ENCODE measurements around the gene HNRNPA3. TPM values are rescaled to one million over a fixed set of nuclear protein-coding genes. Genes with fewer than 3 reads are reported as not detected.

HNRNPA3 gene
- total and polyA plus RNA-seq, 5 donors, result 66.9 to 110 (median 78.7) TPM

GRCh38 chr2:177234267-177234666 is 21.7 kb downstream of the HNRNPA3 start:
- no peaks in the 10 kb centered on the region for H3K9me3 ChIP-seq (ENCODE audit: control insufficient read depth, low read length)
- no peak overlapping the region for H3K4me3 ChIP-seq (ENCODE audit: low read length)
- intact Hi-C loops (cut with DNase I), result no loop called here
- ATAC-seq, result no peak
- H3K27me3 ChIP-seq (ENCODE audit: control insufficient read depth, insufficient read depth), result no peaks in the 10 kb centered on the region
- H3K4me1 ChIP-seq (ENCODE audit: control insufficient read depth, insufficient read depth, low read length), result peaks cover 10% of the 10 kb centered on the region
- DNase-seq, result no peak
- no peak overlapping the region for H3K27ac ChIP-seq (ENCODE audit: low read length)

GRCh38 chr2:177235855-177236437 is 23.4 kb downstream of the HNRNPA3 start:
- ATAC-seq (peak; percentile 46 to 48), DNase-seq (peak in 1 of 3 donors; percentile 57)
- WGBS, result 65% methylated on average over 6 of the region's 6 CpGs
- Histone ChIP-seq H3K9me3 (ENCODE audit: control insufficient read depth, low read length) (no peaks in the 10 kb centered on the region), H3K4me1 (ENCODE audit: control insufficient read depth, insufficient read depth, low read length) (peaks cover 17% of the 10 kb centered on the region), H3K27ac (ENCODE audit: low read length) (peak overlapping the region; percentile 88), H3K4me3 (ENCODE audit: low read length) (no peak overlapping the region), H3K27me3 (ENCODE audit: control insufficient read depth, insufficient read depth) (no peaks in the 10 kb centered on the region)
- intact Hi-C loops (cut with DNase I), result no loop called here

- H3K27ac ChIP-seq (ENCODE audit: low read length), result no peak overlapping the region
- intact Hi-C loops (cut with DNase I), result no loop called here
- H3K4me3 ChIP-seq (ENCODE audit: low read length), result no peak overlapping the region
- DNase-seq, result no peak
- 46% methylated on average over 2 of the region's 2 CpGs for WGBS
- H3K27me3 ChIP-seq (ENCODE audit: control insufficient read depth, insufficient read depth), result no peaks in the 10 kb centered on the region
- ATAC-seq, result no peak
- no peaks in the 10 kb centered on the region for H3K9me3 ChIP-seq (ENCODE audit: control insufficient read depth, low read length)
- H3K4me1 ChIP-seq (ENCODE audit: control insufficient read depth, insufficient read depth, low read length), result peaks cover 21% of the 10 kb centered on the region
Measured at GRCh38 chr2:177237932-177238331, 25.3 kb downstream of the HNRNPA3 start.

- no peak for DNase-seq
- peaks cover 28% of the 10 kb centered on the region for H3K4me1 ChIP-seq (ENCODE audit: control insufficient read depth, insufficient read depth, low read length)
- 67% methylated on average over 6 of the region's 6 CpGs for WGBS
Measured at GRCh38 chr2:177239053-177239452, 26.5 kb downstream of the HNRNPA3 start.

GRCh38 chr2:177239932-177240630 is 27.5 kb downstream of the HNRNPA3 start:
- peak overlapping the region; percentile 94 for H3K27ac ChIP-seq (ENCODE audit: low read length)
- 6% methylated on average over 5 of the region's 5 CpGs for WGBS
- DNase-seq, result peak in 1 of 3 donors; percentile 41
- peaks cover 30% of the 10 kb centered on the region for H3K4me1 ChIP-seq (ENCODE audit: control insufficient read depth, insufficient read depth, low read length)
- no peaks in the 10 kb centered on the region for H3K27me3 ChIP-seq (ENCODE audit: control insufficient read depth, insufficient read depth)
- H3K4me3 ChIP-seq (ENCODE audit: low read length), result no peak overlapping the region
- no peaks in the 10 kb centered on the region for H3K9me3 ChIP-seq (ENCODE audit: control insufficient read depth, low read length)
- intact Hi-C loops (cut with DNase I), result no loop called here
- ATAC-seq, result peak; percentile 67 to 76

More at GRCh38 chr2:177239053-177239452, 26.5 kb downstream of the HNRNPA3 start:
- Histone ChIP-seq H3K4me3 (ENCODE audit: low read length) (no peak overlapping the region), H3K27ac (ENCODE audit: low read length) (peak overlapping the region; percentile 52), H3K27me3 (ENCODE audit: control insufficient read depth, insufficient read depth) (no peaks in the 10 kb centered on the region), H3K9me3 (ENCODE audit: control insufficient read depth, low read length) (no peaks in the 10 kb centered on the region)
- ATAC-seq, result no peak
- intact Hi-C loops (cut with DNase I), result no loop called here

GRCh38 chr2:177241711-177242120 is 29.1 kb downstream of the HNRNPA3 start:
- Histone ChIP-seq H3K4me3 (ENCODE audit: low read length) (peak overlapping the region; percentile 39), H3K27ac (ENCODE audit: low read length) (peak overlapping the region; percentile 80), H3K4me1 (ENCODE audit: control insufficient read depth, insufficient read depth, low read length) (peaks cover 31% of the 10 kb centered on the region), H3K9me3 (ENCODE audit: control insufficient read depth, low read length) (no peaks in the 10 kb centered on the region), H3K27me3 (ENCODE audit: control insufficient read depth, insufficient read depth) (no peaks in the 10 kb centered on the region)
- intact Hi-C loops (cut with DNase I), result no loop called here
- DNase-seq, result no peak
- ATAC-seq, result no peak
- WGBS, result 29% methylated on average over 1 of the region's 1 CpG

GRCh38 chr2:177242121-177242987 is 29.8 kb downstream of the HNRNPA3 start:
- 17% methylated on average over 5 of the region's 5 CpGs for WGBS
- peaks cover 26% of the 10 kb centered on the region for H3K4me1 ChIP-seq (ENCODE audit: control insufficient read depth, insufficient read depth, low read length)
- H3K27ac ChIP-seq (ENCODE audit: low read length), result peak overlapping the region; percentile 17
- DNase-seq (peak in 1 of 3 donors; percentile 38), ATAC-seq (peak; percentile 74 to 75)
- H3K27me3 ChIP-seq (ENCODE audit: control insufficient read depth, insufficient read depth), result no peaks in the 10 kb centered on the region
- intact Hi-C loops (cut with DNase I), result no loop called here
- no peaks in the 10 kb centered on the region for H3K9me3 ChIP-seq (ENCODE audit: control insufficient read depth, low read length)
- peak overlapping the region; percentile 39 for H3K4me3 ChIP-seq (ENCODE audit: low read length)

GRCh38 chr2:177243073-177243472 is 30.5 kb downstream of the HNRNPA3 start:
- intact Hi-C loops (cut with DNase I), result no loop called here
- Histone ChIP-seq H3K4me1 (ENCODE audit: control insufficient read depth, insufficient read depth, low read length) (peaks cover 31% of the 10 kb centered on the region), H3K27me3 (ENCODE audit: control insufficient read depth, insufficient read depth) (no peaks in the 10 kb centered on the region), H3K9me3 (ENCODE audit: control insufficient read depth, low read length) (no peaks in the 10 kb centered on the region), H3K4me3 (ENCODE audit: low read length) (no peak overlapping the region), H3K27ac (ENCODE audit: low read length) (peak overlapping the region; percentile 73)
- WGBS, result 90% methylated on average over 3 of the region's 3 CpGs
- ATAC-seq (no peak), DNase-seq (no peak)

- Histone ChIP-seq H3K4me3 (ENCODE audit: low read length) (no peak overlapping the region), H3K9me3 (ENCODE audit: control insufficient read depth, low read length) (no peaks in the 10 kb centered on the region), H3K4me1 (ENCODE audit: control insufficient read depth, insufficient read depth, low read length) (peaks cover 31% of the 10 kb centered on the region), H3K27me3 (ENCODE audit: control insufficient read depth, insufficient read depth) (no peaks in the 10 kb centered on the region), H3K27ac (ENCODE audit: low read length) (peak overlapping the region; percentile 73)
- no peak for ATAC-seq
- no peak for DNase-seq
- intact Hi-C loops (cut with DNase I), result no loop called here
Measured at GRCh38 chr2:177243476-177243875, 30.9 kb downstream of the HNRNPA3 start.

GRCh38 chr2:177244244-177244771 is 31.7 kb downstream of the HNRNPA3 start:
- H3K9me3 ChIP-seq (ENCODE audit: control insufficient read depth, low read length), result no peaks in the 10 kb centered on the region
- DNase-seq, result no peak
- no peaks in the 10 kb centered on the region for H3K27me3 ChIP-seq (ENCODE audit: control insufficient read depth, insufficient read depth)
- WGBS, result 98% methylated on average over 6 of the region's 6 CpGs
- ATAC-seq, result no peak
- H3K27ac ChIP-seq (ENCODE audit: low read length), result peak overlapping the region; percentile 30
- H3K4me3 ChIP-seq (ENCODE audit: low read length), result no peak overlapping the region
- intact Hi-C loops (cut with DNase I), result no loop called here
- H3K4me1 ChIP-seq (ENCODE audit: control insufficient read depth, insufficient read depth, low read length), result peaks cover 32% of the 10 kb centered on the region

- no peak overlapping the region for H3K4me3 ChIP-seq (ENCODE audit: low read length)
- H3K27ac ChIP-seq (ENCODE audit: low read length), result no peak overlapping the region
- peaks cover 28% of the 10 kb centered on the region for H3K4me1 ChIP-seq (ENCODE audit: control insufficient read depth, insufficient read depth, low read length)
- H3K27me3 ChIP-seq (ENCODE audit: control insufficient read depth, insufficient read depth), result no peaks in the 10 kb centered on the region
- intact Hi-C loops (cut with DNase I), result no loop called here
- WGBS, result 37% methylated on average over 4 of the region's 4 CpGs
- peak in 1 of 2 donors; percentile 47 for ATAC-seq
- H3K9me3 ChIP-seq (ENCODE audit: control insufficient read depth, low read length), result no peaks in the 10 kb centered on the region
- DNase-seq, result no peak
Measured at GRCh38 chr2:177245010-177245422, 32.4 kb downstream of the HNRNPA3 start.
